ENCODE measurements around the gene NT5DC1. TPM values are rescaled to one million over a fixed set of nuclear protein-coding genes. Genes with fewer than 3 reads are reported as not detected.

Gene NT5DC1
- total RNA-seq, 1 experiment from 2014 or later: 61.9 TPM

DNA sequence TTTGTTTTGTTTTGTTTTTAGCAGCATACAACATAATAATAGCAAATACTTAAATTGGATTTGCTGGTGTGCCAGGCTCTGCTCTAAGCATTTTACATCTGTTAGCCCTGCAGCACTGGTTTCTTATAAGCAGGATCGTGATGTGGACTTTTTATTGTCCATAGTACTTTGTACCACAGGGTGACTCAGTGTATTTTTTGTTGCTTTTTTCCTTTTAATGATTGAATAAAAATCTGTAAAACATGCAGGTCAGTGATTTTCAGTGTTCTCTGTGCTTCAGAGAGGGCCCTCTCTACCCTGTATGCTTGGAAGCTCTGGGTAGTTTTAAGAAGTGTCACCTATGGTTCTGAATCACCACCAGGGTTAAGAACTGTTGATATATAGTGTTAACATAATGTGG lies 4.0 kb downstream of the NT5DC1 start:
- no TSS peak for BruUV-seq (replicated peaks)
- H3K4me3 Mint-ChIP-seq (ENCODE audit: low read depth, unreplicated experiment): no peak overlapping the region
- H3K9me3 Mint-ChIP-seq (ENCODE audit: low read depth, unreplicated experiment): no peaks in the 10 kb centered on the region
- intact Hi-C loops (cut with micrococcal nuclease; ENCODE audit: unreplicated experiment): no loop called here
- TF ChIP-seq, protein P1, sequence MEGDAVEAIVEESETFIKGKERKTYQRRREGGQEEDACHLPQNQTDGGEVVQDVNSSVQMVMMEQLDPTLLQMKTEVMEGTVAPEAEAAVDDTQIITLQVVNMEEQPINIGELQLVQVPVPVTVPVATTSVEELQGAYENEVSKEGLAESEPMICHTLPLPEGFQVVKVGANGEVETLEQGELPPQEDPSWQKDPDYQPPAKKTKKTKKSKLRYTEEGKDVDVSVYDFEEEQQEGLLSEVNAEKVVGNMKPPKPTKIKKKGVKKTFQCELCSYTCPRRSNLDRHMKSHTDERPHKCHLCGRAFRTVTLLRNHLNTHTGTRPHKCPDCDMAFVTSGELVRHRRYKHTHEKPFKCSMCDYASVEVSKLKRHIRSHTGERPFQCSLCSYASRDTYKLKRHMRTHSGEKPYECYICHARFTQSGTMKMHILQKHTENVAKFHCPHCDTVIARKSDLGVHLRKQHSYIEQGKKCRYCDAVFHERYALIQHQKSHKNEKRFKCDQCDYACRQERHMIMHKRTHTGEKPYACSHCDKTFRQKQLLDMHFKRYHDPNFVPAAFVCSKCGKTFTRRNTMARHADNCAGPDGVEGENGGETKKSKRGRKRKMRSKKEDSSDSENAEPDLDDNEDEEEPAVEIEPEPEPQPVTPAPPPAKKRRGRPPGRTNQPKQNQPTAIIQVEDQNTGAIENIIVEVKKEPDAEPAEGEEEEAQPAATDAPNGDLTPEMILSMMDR (IDR thresholded peaks at IDR 0.05; ENCODE audit: unreplicated experiment): no peak
- H3K27ac Mint-ChIP-seq (ENCODE audit: unreplicated experiment): no peak overlapping the region
- DNase-seq: no peak
- no peaks in the 10 kb centered on the region for H3K27me3 Mint-ChIP-seq (ENCODE audit: unreplicated experiment)
- CTCF ChIA-PET: no interaction called here
- peaks cover 63% of the 10 kb centered on the region for H3K4me1 Mint-ChIP-seq (ENCODE audit: low read depth, unreplicated experiment)
- H3K36me3 Mint-ChIP-seq (ENCODE audit: insufficient read depth, unreplicated experiment): peaks cover 32% of the 10 kb centered on the region

DNA sequence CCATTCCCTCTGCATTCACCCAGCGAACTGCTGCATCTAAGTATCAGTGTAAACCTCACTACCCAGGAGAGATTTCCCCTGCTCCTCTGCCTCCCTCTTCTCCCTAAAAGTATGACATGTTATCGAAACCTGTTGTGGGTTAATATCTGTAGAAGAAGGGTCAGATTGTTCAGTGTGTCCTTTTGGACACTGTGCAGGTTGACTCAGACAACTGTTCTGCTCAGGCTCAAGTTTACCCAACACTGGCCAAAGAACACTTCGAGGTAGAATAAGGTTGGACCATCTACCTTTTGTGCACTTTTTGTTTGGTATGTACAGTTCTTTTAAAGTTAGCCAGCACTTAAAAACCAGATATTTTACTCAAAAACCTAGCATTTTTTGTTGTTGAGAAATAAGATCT lies 4.6 kb downstream of the NT5DC1 start:
- no peak overlapping the region for H3K27ac Mint-ChIP-seq (ENCODE audit: unreplicated experiment)
- no peak for DNase-seq
- intact Hi-C loops (cut with micrococcal nuclease; ENCODE audit: unreplicated experiment): no loop called here

DNA sequence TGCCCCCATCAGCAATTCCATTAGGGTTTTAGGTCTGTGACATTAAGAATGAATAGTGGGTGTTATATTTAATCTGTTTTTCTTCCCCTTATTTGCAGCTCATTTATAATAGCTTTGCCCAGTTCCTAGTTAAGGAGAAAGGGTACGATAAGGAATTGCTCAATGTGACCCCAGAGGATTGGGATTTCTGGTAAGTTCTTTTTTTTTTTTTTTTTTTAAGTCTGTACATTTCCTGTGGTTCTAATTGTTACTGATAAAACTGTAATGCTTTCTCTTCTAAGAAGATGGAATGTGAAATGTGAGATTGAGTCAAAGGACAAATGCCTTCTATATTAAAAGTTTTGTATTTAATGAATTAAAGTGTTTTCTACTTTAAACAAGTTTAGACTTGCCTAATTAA lies 5.5 kb downstream of the NT5DC1 start:
- TF ChIP-seq, protein P1 (IDR thresholded peaks at IDR 0.05; ENCODE audit: unreplicated experiment): no peak
- no peak for DNase-seq
- peaks cover 63% of the 10 kb centered on the region for H3K4me1 Mint-ChIP-seq (ENCODE audit: low read depth, unreplicated experiment)
- no peak overlapping the region for H3K4me3 Mint-ChIP-seq (ENCODE audit: low read depth, unreplicated experiment)
- BruUV-seq (replicated peaks): no TSS peak
- H3K9me3 Mint-ChIP-seq (ENCODE audit: low read depth, unreplicated experiment): no peaks in the 10 kb centered on the region
- H3K27ac Mint-ChIP-seq (ENCODE audit: unreplicated experiment): no peak overlapping the region
- no peaks in the 10 kb centered on the region for H3K27me3 Mint-ChIP-seq (ENCODE audit: unreplicated experiment)
- peaks cover 21% of the 10 kb centered on the region for H3K36me3 Mint-ChIP-seq (ENCODE audit: insufficient read depth, unreplicated experiment)
- CTCF ChIA-PET: interaction anchor here (0.6 to 0.8 kb wide), 3 partner anchors 43 to 1582 kb away, joined by 3 read pairs; partner anchors contain the start of gene FRK
- intact Hi-C loops (cut with micrococcal nuclease; ENCODE audit: unreplicated experiment): no loop called here

More for the DNA sequence above, 4.6 kb downstream of the NT5DC1 start:
- TF ChIP-seq, protein P1 (IDR thresholded peaks at IDR 0.05; ENCODE audit: unreplicated experiment): no peak
- Mint-ChIP-seq H3K9me3 (ENCODE audit: low read depth, unreplicated experiment) (no peaks in the 10 kb centered on the region), H3K36me3 (ENCODE audit: insufficient read depth, unreplicated experiment) (peaks cover 28% of the 10 kb centered on the region), H3K27me3 (ENCODE audit: unreplicated experiment) (no peaks in the 10 kb centered on the region), H3K4me1 (ENCODE audit: low read depth, unreplicated experiment) (peaks cover 63% of the 10 kb centered on the region), H3K4me3 (ENCODE audit: low read depth, unreplicated experiment) (no peak overlapping the region)
- CTCF ChIA-PET: no interaction called here
- no TSS peak for BruUV-seq (replicated peaks)

DNA sequence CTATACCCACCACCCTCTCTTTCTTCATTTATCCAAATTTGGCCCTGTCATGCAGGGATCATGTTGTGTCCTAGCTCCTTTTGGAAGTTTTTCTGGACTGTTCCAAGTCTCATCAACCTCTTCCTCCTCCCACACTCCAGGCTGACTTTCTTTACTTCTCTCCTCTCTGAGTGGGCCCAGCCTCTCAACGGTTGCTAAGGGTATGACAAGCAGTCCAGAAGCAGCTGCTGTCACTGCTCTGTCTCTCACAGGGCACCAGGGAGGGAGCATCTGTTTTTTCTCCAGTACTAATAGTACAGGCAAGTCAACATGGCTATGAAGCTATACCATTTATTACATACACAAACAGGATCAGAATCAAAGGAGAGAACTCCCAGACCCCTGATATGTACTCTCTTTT lies 8.2 kb downstream of the NT5DC1 start:
- no peak overlapping the region for H3K4me3 Mint-ChIP-seq (ENCODE audit: low read depth, unreplicated experiment)
- CTCF ChIA-PET: interaction anchor here (0.6 kb wide), 1 partner anchor 504 kb away, joined by 4 read pairs; no protein-coding TSS in a partner anchor
- intact Hi-C loops (cut with micrococcal nuclease; ENCODE audit: unreplicated experiment): no loop called here
- peak overlapping the region; percentile 33 for H3K27ac Mint-ChIP-seq (ENCODE audit: unreplicated experiment)
- H3K27me3 Mint-ChIP-seq (ENCODE audit: unreplicated experiment): no peaks in the 10 kb centered on the region
- peaks cover 41% of the 10 kb centered on the region for H3K4me1 Mint-ChIP-seq (ENCODE audit: low read depth, unreplicated experiment)
- H3K36me3 Mint-ChIP-seq (ENCODE audit: insufficient read depth, unreplicated experiment): peaks cover 10% of the 10 kb centered on the region
- no peaks in the 10 kb centered on the region for H3K9me3 Mint-ChIP-seq (ENCODE audit: low read depth, unreplicated experiment)
- TF ChIP-seq, protein P1 (IDR thresholded peaks at IDR 0.05; ENCODE audit: unreplicated experiment): no peak
- no TSS peak for BruUV-seq (replicated peaks)
- no peak for DNase-seq

Data from Calu3 (cell line).